ENCODE results near the gene SNHG17. TPM values are rescaled to one million over a fixed set of nuclear protein-coding genes. Genes with fewer than 3 reads are reported as not detected.

SNHG17 gene
- total and polyA plus RNA-seq, 9 of the 15 experiments (the other 6 are each of a cell fraction or from before 2014, with no cell fraction given): 29.8 to 106 (median 57.7) TPM

DNA sequence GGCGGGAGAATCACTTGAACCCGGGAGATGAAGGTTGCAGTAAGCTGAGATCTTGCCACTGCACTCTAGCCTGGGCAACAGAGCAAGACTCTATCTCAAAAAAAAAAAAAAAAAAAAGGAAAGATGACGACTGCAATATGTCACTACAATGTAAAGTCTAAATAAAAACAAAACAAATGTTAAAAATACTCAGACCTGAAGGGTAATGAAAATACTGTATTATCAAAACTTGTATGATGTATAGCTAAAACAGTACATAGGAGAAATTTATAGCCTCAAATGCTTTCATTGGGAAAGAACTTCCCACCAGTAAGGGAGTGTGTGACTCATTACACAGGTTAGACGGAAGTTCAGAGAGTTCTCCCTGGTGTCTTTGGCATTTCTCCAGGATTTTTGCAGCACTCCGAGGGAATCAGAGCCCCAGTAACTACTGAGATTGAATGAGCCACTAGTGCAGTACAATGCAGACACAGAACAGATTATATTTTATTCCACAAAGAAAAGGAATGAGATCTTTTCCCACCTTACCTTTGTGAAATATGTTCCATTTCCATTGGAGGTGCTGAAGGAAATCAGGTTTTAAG is 25.0 kb upstream of the SNHG17 start (continued):
- TF ChIP-seq, protein P1, sequence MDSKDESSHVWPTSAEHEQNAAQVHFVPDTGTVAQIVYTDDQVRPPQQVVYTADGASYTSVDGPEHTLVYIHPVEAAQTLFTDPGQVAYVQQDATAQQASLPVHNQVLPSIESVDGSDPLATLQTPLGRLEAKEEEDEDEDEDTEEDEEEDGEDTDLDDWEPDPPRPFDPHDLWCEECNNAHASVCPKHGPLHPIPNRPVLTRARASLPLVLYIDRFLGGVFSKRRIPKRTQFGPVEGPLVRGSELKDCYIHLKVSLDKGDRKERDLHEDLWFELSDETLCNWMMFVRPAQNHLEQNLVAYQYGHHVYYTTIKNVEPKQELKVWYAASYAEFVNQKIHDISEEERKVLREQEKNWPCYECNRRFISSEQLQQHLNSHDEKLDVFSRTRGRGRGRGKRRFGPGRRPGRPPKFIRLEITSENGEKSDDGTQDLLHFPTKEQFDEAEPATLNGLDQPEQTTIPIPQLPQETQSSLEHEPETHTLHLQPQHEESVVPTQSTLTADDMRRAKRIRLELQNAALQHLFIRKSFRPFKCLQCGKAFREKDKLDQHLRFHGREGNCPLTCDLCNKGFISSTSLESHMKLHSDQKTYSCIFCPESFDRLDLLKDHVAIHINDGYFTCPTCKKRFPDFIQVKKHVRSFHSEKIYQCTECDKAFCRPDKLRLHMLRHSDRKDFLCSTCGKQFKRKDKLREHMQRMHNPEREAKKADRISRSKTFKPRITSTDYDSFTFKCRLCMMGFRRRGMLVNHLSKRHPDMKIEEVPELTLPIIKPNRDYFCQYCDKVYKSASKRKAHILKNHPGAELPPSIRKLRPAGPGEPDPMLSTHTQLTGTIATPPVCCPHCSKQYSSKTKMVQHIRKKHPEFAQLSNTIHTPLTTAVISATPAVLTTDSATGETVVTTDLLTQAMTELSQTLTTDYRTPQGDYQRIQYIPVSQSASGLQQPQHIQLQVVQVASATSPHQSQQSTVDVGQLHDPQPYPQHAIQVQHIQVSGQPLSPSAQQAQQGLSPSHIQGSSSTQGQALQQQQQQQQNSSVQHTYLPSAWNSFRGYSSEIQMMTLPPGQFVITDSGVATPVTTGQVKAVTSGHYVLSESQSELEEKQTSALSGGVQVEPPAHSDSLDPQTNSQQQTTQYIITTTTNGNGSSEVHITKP (IDR thresholded peaks at IDR 0.05; ENCODE audit: partially characterized antibody): no peak
- TF ChIP-seq POLR2A (conservative IDR thresholded peaks at IDR 0.05): no peak
- TF ChIP-seq FOXK1 (CRISPR knock-in tag; IDR thresholded peaks at IDR 0.05; ENCODE audit: borderline replicate concordance): no peak
- no peak for TF ChIP-seq ZNF174 (CRISPR knock-in tag; IDR thresholded peaks at IDR 0.05)
- TF ChIP-seq, protein P2, sequence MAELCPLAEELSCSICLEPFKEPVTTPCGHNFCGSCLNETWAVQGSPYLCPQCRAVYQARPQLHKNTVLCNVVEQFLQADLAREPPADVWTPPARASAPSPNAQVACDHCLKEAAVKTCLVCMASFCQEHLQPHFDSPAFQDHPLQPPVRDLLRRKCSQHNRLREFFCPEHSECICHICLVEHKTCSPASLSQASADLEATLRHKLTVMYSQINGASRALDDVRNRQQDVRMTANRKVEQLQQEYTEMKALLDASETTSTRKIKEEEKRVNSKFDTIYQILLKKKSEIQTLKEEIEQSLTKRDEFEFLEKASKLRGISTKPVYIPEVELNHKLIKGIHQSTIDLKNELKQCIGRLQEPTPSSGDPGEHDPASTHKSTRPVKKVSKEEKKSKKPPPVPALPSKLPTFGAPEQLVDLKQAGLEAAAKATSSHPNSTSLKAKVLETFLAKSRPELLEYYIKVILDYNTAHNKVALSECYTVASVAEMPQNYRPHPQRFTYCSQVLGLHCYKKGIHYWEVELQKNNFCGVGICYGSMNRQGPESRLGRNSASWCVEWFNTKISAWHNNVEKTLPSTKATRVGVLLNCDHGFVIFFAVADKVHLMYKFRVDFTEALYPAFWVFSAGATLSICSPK (IDR thresholded peaks at IDR 0.05; ENCODE audit: borderline replicate concordance): no peak
- no peak for TF ChIP-seq BCL6 (CRISPR knock-in tag; IDR thresholded peaks at IDR 0.05)
- TF ChIP-seq ELF1 (tag; IDR thresholded peaks at IDR 0.05): peak; percentile 36; the same call in 1 of the 2 replicates
- no peak for TF ChIP-seq RHOXF2B (CRISPR knock-in tag; conservative IDR thresholded peaks at IDR 0.05)
- TF ChIP-seq POLR3G (IDR thresholded peaks at IDR 0.05; ENCODE audit: extremely low read depth, insufficient read length, insufficient replicate concordance): no peak
- TF ChIP-seq ILK (tag; IDR thresholded peaks at IDR 0.05; ENCODE audit: borderline replicate concordance, low read depth): no peak
- TF ChIP-seq SPI1 (IDR thresholded peaks at IDR 0.05; ENCODE audit: borderline replicate concordance, low read depth, low read length): no peak
- TF ChIP-seq ZKSCAN3 (CRISPR knock-in tag; IDR thresholded peaks at IDR 0.05): no peak
- no peak for TF ChIP-seq ZNF274 (IDR thresholded peaks at IDR 0.05; ENCODE audit: borderline replicate concordance, low read depth, low read length)
- TF ChIP-seq ZNF696 (CRISPR knock-in tag; conservative IDR thresholded peaks at IDR 0.05): no peak
- TF ChIP-seq, protein P3, sequence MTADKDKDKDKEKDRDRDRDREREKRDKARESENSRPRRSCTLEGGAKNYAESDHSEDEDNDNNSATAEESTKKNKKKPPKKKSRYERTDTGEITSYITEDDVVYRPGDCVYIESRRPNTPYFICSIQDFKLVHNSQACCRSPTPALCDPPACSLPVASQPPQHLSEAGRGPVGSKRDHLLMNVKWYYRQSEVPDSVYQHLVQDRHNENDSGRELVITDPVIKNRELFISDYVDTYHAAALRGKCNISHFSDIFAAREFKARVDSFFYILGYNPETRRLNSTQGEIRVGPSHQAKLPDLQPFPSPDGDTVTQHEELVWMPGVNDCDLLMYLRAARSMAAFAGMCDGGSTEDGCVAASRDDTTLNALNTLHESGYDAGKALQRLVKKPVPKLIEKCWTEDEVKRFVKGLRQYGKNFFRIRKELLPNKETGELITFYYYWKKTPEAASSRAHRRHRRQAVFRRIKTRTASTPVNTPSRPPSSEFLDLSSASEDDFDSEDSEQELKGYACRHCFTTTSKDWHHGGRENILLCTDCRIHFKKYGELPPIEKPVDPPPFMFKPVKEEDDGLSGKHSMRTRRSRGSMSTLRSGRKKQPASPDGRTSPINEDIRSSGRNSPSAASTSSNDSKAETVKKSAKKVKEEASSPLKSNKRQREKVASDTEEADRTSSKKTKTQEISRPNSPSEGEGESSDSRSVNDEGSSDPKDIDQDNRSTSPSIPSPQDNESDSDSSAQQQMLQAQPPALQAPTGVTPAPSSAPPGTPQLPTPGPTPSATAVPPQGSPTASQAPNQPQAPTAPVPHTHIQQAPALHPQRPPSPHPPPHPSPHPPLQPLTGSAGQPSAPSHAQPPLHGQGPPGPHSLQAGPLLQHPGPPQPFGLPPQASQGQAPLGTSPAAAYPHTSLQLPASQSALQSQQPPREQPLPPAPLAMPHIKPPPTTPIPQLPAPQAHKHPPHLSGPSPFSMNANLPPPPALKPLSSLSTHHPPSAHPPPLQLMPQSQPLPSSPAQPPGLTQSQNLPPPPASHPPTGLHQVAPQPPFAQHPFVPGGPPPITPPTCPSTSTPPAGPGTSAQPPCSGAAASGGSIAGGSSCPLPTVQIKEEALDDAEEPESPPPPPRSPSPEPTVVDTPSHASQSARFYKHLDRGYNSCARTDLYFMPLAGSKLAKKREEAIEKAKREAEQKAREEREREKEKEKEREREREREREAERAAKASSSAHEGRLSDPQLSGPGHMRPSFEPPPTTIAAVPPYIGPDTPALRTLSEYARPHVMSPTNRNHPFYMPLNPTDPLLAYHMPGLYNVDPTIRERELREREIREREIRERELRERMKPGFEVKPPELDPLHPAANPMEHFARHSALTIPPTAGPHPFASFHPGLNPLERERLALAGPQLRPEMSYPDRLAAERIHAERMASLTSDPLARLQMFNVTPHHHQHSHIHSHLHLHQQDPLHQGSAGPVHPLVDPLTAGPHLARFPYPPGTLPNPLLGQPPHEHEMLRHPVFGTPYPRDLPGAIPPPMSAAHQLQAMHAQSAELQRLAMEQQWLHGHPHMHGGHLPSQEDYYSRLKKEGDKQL (CRISPR knock-in tag; IDR thresholded peaks at IDR 0.05; ENCODE audit: borderline replicate concordance): no peak
- TF ChIP-seq, protein P4, sequence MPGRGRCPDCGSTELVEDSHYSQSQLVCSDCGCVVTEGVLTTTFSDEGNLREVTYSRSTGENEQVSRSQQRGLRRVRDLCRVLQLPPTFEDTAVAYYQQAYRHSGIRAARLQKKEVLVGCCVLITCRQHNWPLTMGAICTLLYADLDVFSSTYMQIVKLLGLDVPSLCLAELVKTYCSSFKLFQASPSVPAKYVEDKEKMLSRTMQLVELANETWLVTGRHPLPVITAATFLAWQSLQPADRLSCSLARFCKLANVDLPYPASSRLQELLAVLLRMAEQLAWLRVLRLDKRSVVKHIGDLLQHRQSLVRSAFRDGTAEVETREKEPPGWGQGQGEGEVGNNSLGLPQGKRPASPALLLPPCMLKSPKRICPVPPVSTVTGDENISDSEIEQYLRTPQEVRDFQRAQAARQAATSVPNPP (IDR thresholded peaks at IDR 0.05; ENCODE audit: borderline replicate concordance, insufficient read depth, insufficient read length): no peak

All from K562 (cell line).